Prostate gland (tissue), 2 donors: ENCODE measurements around the gene CYSRT1.
"Not testable (repeated sequence)": the region's sequence is repeated elsewhere in the genome, so short reads cannot be mapped to it uniquely, and the experiment has no call there.

Experiments
- POLR2A ChIP-seq: fragments of 450-650 bp; IDR thresholded peaks from one replicate; pipeline ENCODE4 v1.6.1; 2016; ENCODE audit warnings: antibody characterized with exemption, mild to moderate bottlenecking
- TF ChIP-seq, protein P1 (sequence below), 4 experiments: fragments of 200-600 bp in 2 of 4; fragments of 450-650 bp in 2 of 4; sonication (generic) in 2 of 4; IDR thresholded peaks; 1 replicate in 3 of 4; 2 replicates in 1 of 4; pipeline ENCODE4 v1.5.1; 2016 to 2019; ENCODE audit warnings: antibody characterized with exemption in 4 of 4, mild to moderate bottlenecking in 2 of 4, moderate library complexity in 2 of 4

DNA sequence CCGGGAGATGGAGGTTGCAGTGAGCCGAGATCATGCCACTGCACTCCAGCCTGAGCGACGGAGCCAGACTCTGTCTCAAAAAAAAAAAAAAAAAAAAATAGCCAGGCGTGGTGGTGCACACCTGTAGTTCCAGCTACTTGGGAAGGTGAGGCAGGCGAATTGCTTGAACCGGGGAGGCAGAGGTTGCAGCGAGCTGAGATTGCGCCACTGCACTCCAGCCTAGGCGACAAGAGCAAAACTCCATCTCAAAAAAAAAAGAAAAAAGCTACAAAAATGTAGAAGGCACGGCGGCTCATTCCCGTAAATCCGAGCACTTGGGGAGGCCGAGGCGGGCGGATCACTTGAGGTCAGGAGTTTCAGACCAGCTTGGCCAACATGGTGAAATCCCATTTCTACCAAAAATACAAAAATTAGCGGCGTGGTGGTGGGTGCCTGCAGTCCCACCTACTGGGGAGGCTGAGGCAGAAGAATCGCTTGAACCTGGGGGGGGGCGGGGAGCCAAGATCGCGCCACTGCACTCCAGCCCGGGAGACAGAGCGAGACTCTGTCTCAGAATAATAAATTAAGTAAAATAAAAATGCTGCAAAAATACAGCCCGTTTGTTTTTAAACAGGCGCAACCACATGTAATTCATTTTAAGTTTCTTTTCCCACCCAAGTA lies 14.7 kb downstream of the CYSRT1 start:
- TF ChIP-seq, protein P1, sequence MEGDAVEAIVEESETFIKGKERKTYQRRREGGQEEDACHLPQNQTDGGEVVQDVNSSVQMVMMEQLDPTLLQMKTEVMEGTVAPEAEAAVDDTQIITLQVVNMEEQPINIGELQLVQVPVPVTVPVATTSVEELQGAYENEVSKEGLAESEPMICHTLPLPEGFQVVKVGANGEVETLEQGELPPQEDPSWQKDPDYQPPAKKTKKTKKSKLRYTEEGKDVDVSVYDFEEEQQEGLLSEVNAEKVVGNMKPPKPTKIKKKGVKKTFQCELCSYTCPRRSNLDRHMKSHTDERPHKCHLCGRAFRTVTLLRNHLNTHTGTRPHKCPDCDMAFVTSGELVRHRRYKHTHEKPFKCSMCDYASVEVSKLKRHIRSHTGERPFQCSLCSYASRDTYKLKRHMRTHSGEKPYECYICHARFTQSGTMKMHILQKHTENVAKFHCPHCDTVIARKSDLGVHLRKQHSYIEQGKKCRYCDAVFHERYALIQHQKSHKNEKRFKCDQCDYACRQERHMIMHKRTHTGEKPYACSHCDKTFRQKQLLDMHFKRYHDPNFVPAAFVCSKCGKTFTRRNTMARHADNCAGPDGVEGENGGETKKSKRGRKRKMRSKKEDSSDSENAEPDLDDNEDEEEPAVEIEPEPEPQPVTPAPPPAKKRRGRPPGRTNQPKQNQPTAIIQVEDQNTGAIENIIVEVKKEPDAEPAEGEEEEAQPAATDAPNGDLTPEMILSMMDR (IDR thresholded peaks at IDR 0.05), result not testable (repeated sequence)
- TF ChIP-seq POLR2A, result not testable (repeated sequence)
